HG03558 (cell line): ENCODE measurements around the gene SPHK1.

Source experiments
- ATAC-seq: cut with Tn5 transposase; IDR thresholded peaks from one replicate; pipeline ENCODE4 v1.9.1; 2021; ENCODE audit warnings: moderate number of reproducible peaks; ENCODE audit not compliant: unreplicated experiment; ENCODE audit errors: extremely low read depth

SPHK1 gene

DNA sequence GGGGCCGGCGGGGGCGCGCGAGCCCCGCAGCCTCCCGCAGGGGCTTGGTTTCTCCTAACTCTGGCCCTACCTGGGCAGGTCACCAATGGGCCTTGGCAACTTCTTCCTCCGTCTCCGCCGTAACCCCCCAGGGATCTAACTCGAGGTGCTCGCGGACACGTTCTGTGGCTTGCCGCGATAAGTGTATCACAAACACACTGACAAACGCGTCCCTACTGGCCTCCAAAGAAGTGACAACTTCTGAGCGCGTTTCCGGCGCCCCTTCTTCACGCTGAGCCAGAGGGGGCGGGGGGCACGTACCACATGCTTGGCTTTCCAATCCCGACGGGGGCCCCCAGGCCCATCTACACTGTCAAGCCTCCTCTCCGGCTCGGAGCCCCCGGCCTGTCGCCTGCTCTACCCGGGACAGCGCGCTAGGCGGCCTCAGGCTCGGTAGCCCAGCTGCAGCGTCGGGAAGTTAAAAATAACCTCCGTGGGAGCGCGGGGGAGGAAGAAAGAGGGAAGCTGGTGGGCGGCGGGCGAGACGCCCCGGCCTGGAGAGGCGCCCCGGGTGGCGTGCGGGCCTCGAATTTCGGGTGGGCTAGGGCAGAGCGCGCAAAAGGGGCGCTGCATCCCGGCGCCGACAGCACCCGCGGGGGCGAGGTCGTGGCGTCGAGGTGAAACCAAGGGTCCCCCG is 725 bp upstream of the SPHK1 start:
- no peak for ATAC-seq

DNA sequence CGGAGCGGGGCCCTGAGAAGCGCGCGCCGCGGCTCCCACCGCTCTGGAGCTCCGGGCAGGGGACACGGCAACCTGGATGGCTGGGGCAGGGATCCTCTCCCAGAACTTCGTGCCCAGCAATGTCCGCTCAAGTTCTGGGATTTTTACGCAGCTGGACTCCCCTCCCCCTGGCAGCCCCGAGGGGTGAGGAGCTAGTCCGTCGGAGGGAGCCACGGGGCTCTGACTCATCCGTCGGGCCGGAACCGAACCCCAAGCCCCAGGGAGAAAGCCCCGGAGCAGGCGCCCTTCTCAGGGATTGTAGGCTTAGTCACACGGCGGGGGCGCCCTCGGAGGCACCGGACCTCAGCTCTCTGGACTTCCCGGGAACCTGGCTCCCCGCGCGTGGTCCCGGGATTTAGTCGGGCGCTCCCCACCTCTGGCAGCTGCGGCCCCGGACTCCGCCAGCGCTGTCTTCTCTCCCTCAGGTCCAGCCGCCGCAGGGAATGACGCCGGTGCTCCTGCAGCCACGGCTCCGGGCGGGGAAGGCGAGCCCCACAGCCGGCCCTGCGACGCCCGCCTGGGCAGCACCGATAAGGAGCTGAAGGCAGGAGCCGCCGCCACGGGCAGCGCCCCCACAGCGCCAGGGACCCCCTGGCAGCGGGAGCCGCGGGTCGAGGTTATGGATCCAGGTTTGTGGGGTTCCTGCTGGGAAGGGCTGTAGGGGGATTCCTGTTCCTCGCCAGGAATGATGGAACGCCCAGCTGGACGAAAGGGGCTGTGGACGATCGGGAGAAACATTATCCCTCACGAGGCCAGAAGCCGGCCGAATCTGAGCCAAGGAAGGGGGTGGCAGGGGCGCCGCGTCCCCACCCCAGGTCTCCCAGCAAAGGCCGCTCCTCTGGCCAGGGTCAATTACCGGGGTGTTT is 830 bp downstream of the SPHK1 start:
- ATAC-seq, result no peak

DNA sequence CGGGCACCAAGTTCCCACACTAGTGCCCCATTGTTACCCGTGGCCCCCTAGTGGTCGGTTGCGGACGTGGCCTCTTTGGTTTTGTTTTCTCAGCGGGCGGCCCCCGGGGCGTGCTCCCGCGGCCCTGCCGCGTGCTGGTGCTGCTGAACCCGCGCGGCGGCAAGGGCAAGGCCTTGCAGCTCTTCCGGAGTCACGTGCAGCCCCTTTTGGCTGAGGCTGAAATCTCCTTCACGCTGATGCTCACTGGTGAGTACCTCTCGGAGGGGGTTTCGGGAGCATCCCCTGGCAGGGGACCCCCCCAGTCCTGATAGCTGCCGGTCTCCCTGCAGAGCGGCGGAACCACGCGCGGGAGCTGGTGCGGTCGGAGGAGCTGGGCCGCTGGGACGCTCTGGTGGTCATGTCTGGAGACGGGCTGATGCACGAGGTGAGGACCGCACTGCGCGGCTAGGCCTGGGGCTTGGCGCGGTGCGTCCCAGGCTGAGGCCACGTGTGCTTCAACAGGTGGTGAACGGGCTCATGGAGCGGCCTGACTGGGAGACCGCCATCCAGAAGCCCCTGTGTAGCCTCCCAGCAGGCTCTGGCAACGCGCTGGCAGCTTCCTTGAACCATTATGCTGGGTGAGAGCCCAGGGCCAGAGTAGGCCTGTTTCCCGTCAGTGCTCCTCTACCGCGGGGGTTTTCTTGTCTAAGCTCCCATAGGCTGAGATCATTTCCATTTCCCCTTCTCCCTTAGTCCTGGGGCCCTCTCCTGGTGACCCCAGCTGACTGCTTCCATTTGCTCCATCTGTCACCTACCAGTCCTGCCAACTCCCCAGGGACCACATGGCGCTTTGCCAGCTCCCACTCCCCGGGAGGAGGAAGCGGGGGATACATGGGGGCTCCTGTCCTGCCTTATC is 1.7 kb downstream of the SPHK1 start:
- ATAC-seq, result no peak

DNA sequence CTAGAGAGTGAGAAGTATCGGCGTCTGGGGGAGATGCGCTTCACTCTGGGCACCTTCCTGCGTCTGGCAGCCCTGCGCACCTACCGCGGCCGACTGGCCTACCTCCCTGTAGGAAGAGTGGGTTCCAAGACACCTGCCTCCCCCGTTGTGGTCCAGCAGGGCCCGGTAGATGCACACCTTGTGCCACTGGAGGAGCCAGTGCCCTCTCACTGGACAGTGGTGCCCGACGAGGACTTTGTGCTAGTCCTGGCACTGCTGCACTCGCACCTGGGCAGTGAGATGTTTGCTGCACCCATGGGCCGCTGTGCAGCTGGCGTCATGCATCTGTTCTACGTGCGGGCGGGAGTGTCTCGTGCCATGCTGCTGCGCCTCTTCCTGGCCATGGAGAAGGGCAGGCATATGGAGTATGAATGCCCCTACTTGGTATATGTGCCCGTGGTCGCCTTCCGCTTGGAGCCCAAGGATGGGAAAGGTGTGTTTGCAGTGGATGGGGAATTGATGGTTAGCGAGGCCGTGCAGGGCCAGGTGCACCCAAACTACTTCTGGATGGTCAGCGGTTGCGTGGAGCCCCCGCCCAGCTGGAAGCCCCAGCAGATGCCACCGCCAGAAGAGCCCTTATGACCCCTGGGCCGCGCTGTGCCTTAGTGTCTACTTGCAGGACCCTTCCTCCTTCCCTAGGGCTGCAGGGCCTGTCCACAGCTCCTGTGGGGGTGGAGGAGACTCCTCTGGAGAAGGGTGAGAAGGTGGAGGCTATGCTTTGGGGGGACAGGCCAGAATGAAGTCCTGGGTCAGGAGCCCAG is 2.8 kb downstream of the SPHK1 start:
- ATAC-seq, result no peak

DNA sequence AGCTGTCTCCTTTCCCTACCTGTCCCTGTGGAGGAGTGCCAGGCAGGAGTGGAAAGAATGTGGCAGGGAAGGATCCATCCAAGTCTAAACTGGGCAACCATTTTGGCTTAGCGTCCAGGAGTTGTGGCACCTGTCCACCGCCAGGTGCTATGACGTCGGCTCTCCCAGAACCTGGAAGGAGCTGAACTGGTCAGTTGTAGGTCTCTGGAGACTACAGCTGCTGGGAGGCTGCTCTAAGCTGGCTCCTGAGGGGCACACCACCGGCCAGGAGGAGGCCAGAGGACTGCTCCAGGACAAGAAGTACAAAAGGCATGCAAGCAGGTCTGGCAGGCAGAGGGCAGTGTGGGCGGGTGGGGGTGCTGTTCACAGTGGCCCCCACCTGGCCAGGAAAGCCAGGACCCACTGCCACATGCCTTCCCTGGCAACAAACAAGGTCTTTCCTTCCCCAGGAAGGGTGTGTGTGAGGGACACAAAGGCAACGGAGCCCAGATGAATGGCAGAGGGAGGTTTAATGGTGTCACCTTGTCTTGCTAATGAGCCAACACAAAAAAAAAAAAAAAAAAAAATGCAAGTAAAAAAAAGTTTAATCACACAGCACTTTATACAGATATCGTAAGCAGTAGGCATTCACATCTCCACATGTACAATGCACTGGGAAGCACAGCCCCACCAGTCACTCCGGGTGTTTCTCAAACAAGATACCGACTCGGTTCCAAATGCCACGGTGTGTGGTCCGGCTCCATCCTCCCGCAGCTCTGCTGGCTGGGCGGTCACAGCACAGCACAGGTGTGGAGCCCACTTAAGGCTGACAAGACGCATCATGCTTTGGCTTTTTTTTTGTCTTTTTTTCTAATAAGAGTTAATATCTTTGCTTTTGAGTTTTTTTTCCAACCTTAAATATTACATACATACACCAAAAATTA is 4.8 kb downstream of the SPHK1 start:
- ATAC-seq, result no peak

DNA sequence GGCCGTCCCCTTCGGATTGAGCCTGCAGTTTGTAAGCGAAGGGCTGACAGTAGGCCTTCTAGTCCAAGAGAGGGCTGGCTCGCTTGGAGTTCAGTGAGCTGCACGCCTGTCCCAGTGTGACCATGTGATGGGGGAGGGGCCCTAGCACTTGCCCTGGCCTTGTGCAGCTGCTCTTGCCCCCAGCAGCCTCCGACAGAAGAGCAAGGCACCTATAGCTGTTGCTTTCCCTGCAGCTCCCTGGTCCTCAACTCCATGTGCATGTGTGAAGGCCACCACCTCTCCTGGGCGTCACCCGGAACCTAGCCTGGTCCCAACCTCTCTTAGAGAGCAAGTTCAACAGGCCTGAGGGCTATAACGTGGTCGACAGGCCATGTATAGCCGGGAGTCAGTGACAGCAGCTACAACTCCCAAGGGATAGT is 5.6 kb downstream of the SPHK1 start:
- no peak for ATAC-seq

DNA sequence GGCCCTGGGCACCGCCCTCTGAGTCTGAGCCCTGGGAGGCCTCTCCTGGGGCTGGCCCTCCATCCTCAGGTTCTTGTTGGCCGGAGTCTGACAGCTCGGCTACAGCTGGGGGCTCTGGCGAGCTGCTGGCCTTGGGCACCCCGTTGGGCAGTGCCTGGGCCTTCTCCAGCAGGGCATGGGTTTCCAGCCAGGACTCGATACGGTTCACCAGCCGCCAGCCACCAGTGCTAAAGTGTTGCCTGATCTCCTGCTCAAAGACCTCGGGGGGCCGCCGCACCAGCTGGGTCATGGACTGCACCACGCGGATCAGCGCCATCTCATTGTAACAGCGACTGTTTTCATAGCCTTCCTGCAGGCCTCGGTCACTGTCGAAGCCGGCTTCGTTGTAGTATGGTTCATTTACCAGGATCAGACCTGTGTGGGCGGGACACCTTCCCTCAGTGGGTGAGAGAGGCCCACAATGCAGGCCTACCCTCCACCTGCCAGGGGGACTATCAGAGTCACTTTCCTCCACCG is 6.8 kb downstream of the SPHK1 start:
- no peak for ATAC-seq

DNA sequence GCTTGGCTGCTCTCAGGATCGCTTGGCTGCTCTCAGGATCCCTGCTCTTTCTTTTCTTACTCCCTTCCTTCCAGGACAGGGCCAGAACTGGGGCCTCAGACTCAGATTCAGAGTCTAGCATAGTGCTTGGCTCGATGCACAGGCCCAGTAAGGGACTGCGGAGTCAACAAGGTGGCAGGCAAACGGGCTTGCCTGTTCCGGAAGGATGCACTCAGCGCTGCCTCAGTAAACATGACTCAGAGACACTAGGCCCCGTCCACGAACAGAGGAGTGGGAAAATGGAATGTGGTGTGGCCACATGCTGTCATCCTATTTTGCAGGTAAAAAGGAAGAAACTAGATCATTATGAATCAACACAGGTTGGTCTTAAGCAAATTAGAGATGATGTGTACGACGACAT is 9.8 kb downstream of the SPHK1 start:
- ATAC-seq, result no peak

DNA sequence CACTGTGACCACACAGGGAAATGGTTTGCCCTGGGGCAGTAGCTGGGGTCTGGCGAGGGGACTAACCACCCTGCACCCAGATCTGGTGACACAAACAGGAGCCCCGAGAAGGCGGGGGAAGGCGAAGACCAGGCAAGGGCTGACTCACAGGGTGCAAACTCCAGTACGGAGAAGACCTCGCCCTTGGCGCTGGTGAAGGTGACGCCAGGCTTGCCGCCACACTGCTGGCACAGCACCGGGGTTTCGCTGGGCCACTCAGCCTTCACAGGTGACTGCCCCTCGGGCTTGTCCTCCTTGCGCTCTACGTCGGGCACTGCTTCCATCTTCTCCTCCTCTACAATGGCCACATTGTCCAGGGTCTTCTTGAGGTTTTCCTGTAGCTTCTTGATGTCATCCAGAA is 11.6 kb downstream of the SPHK1 start:
- ATAC-seq, result no peak

DNA sequence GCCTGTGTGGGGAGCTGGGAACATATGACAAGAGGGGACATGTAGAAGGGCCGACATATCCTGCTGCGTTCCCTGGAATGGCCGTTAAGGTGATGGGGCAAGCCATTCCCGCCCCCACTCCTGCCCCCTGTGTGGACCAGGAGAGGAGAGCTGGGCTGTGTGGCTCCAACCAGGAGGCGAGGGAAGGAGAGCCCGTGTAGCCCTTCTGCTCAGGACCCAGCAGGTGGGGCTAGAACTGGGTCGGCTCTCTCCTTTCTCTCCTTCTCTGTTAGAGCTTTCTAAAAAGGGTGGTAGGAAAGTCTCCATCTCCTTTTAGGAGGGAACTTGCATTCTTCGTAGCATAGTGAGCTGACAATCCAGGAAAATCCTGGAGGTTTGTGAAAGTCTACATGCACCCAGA is 12.8 kb downstream of the SPHK1 start:
- no peak for ATAC-seq

DNA sequence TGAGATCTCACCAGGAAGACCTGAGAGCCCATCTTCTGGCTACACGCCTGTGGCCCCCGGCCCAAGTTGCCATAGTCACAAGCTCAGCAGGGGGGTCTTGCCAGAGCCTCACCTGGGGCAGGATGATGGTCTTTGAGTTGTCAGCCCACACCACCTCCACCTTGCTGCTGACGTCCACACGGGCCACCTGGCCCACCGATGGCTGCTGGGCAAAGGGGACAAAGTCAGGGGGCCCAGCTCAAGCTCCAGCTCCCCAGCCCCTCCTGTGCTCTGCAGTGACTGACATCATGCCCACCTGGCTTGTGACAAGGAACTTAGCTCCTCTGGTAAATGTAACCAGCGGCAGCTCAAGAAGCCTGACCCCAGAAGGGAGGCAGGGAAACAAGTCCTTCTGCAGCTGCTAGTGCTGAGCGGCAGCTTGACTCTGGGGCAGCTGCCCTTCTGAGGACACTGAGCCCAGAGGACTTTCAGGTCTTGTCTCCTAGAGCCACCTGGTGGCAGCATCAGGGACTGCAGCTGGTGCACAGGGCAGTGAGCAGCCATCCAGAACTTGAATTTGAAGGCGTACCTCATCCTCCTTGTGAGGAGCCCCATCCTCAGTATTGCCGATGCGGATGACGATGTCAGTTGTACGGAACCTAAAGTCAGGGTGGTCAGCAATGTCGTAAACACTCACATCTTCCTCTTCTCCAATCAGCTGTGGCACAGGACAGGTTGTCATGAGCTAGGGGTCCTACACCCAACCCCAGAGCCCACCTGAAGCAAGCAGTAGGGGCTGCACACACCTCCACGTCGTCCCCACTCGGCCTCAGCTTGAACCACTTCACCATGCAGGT is 13.5 kb downstream of the SPHK1 start:
- no peak for ATAC-seq

DNA sequence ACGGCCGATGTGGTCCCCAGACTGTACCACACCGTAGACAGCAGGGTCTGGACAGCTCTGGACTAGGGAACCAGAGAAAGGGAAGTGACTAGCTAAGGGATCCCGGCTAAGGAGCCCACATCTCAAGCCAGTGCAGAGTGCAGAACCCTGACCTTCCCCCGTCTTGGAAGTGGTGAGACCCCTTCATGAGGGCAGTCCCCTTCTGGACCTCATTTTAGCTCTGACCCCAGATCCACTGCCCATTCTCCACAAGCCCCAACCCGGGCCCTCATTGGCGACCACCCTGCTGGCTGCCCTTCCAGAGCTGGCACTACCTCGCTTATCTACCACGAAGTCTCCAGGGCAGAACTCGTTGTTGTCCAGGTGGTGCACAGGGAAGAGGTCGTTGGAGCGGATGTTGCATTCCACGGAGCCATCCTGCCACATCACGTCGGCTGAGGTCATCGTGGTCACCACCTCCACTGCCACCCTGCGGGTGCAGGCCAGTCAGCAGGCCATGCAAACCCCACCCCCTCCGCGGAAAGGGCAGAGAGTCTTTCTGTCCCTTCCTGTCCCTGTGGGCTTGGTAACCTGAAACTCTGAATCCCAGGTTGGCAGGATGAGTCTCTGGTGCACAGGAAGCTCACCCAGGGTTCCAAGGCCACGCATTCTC is 14.2 kb downstream of the SPHK1 start:
- ATAC-seq, result no peak

DNA sequence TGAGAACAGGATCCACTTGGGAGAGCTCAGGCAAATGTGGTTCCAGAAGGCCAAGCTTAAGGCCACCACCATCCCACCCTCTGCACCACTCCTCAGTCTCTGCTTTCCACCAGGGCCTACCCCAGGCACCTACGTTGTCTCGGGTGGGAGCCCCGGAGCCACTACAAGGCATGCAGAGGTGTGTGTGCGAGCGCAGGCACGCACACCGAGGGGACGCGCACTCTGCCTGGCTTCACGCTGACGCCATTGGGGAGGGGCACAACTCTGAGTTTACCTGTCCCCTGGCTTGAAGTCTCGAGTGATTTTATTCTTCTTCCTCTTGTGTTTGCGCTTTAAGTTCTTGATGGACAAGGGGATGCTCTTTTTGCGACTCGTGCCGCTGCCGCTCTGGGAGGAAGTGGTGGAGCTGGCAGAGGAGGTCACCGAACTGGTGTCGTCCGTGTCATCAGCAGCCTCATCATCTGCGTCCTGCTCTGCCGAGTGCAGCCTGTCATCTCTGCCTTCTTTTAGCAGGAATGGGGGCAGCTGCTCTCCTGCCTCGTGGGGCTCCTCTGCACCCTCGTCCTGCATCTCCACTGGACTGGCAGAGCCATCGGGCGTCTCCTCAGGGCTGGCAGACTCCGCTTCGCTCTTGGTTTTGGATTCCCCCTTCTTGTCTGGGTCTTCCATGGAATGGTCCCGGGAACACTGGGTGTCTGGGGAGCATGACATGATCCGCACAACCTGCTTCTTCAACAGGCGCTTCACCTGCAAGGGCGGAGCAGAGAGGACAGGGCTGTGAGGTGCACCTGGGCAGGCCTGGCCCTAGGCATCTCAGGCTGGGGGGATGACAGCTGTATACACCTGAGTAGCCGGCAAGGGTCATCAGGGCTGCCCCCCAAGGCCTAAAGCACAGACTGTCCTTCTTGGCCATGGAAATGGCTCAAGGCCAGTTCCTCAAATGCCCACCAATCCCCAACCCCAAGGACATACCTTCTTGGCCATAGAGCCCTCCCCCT is 15.1 kb downstream of the SPHK1 start:
- no peak for ATAC-seq

DNA sequence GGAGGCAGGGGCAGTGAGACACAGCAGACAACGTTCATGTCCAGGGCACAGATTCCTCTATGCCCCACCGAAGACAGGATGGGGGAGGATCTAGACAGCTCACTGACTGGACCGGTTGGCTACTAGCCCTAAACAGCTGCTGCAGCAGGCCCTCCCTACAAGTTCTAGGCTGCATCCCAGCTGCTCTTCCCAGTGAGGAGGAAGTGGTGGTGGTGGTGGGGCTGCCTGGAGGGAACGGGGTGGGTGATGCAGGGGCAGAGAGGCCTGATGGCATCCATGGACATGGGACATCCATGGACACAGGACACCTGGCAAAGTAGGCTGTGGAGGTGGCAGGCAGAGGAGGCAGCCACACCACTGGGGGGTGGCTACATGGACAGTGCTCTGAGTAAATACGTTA is 18.3 kb downstream of the SPHK1 start:
- ATAC-seq, result no peak

DNA sequence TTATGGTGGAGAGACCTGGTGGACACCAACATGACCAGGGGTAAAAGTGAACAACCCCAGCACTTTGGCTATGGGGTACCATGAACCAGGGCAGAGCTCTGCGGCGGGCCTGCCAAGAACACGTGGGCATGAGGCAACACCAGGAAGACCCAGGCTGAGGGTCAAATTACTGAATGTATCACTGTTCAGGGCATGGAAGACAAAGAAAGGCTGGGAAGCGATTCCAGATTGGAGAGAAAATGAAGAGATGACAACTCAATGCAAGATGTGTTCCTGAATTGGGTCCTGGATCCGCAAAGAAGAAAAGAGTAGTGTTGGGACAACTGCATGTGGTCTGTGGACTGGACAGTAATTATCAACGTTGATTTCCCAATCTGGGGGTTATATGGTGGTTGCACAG is 19.8 kb downstream of the SPHK1 start:
- ATAC-seq, result no peak

DNA sequence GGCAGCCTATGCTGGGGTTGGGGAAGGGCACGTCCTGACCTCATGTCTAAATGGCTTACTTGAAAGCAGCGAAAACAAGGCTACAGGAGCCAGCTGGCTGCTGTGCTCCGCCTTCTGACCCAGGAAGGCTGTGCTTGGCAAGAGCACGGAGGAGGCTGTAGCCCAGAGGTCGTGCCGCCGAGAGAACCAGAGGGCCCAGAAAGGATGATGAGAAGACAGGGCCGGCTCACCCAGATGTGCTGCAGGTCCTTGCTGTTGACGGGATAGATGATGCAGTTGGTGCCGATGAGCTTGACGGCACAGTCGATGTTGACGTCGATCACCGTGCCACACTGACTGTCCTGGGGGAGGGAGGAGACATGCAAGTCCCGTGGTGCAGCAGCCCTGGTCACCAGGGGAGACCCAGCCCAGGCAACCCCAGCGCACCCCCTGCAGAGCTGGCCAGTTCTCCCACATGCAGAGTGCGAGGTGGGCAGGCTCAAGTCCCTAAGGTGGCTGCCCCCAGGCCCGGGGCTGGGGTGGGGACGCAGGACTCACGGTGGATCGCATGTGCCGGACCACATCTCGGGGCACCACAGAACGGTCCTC is 20.7 kb downstream of the SPHK1 start:
- ATAC-seq, result no peak
